C4-2B (cell line): ENCODE measurements around the gene MEF2C.

Experiments used
- H3K27ac ChIP-seq: fragments of 450-650 bp; 2 replicates; pipeline ENCODE4 v1.5.1; 2017
- CTCF ChIP-seq: fragments of 450-650 bp; conservative IDR thresholded peaks from 2 replicates; pipeline ENCODE4 v1.5.1; 2017; ENCODE audit warnings: mild to moderate bottlenecking
- ZFX ChIP-seq: fragments of 450-650 bp; IDR thresholded peaks from 2 replicates; pipeline ENCODE4 v1.6.1; 2017

Gene MEF2C

GRCh38 chr5:88885002-88885401 lies 2.0 kb upstream of the MEF2C start:
- no peak overlapping the region for H3K27ac ChIP-seq
- TF ChIP-seq CTCF (no peak), ZFX (no peak)

GRCh38 chr5:88884608-88884877 lies 1.6 kb upstream of the MEF2C start:
- TF ChIP-seq CTCF: no peak
- no peak for TF ChIP-seq ZFX
- no peak overlapping the region for H3K27ac ChIP-seq

- H3K27ac ChIP-seq: peak overlapping the region; percentile 7; the same call in 1 of the 2 replicates
- TF ChIP-seq CTCF: 0 out of 2 replicates have a peak, but pooled peaks have one; percentile 8
- no peak for TF ChIP-seq ZFX
These were observed 1.0 kb upstream of the MEF2C start for GRCh38 chr5:88883836-88884607.

- no peak overlapping the region for H3K27ac ChIP-seq
- TF ChIP-seq CTCF (no peak), ZFX (no peak)
These were observed 527 bp downstream of the MEF2C start for GRCh38 chr5:88882276-88883038.

GRCh38 chr5:88881571-88881971 lies 1.4 kb downstream of the MEF2C start:
- TF ChIP-seq ZFX (no peak), CTCF (no peak)
- H3K27ac ChIP-seq: no peak overlapping the region

- TF ChIP-seq ZFX (no peak), CTCF (no peak)
- H3K27ac ChIP-seq: no peak overlapping the region
These were observed 2.8 kb downstream of the MEF2C start for GRCh38 chr5:88880201-88880600.

GRCh38 chr5:88879724-88880123 lies 3.3 kb downstream of the MEF2C start:
- no peak for TF ChIP-seq CTCF
- H3K27ac ChIP-seq: no peak overlapping the region
